Sigmoid colon (tissue), 7 donors: ENCODE results near the gene CLCNKA. TPM values are rescaled to one million over a fixed set of nuclear protein-coding genes. Genes with fewer than 3 reads are reported as not detected.

Experiments used
- DNase-seq: peaks from one replicate; pipeline ENCODE4 v3.0.0-alpha.2; 2019
- H3K27ac ChIP-seq, 4 donors: fragments of 200-600 bp; sonication (generic); one replicate each; pipeline ENCODE4 v1.5.1; 2016 to 2019; ENCODE audit warnings: mild to moderate bottlenecking in 1 of 4
- H3K27me3 ChIP-seq, 3 donors: fragments of 200-600 bp; sonication (generic); one replicate each; pipeline ENCODE4 v1.5.1; 2019; ENCODE audit warnings: mild to moderate bottlenecking in 1 of 3
- H3K36me3 ChIP-seq, 4 donors: fragments of 200-600 bp; sonication (generic); one replicate each; pipeline ENCODE4 v1.5.1; 2016 to 2019
- H3K4me1 ChIP-seq, 4 donors: fragments of 200-600 bp; sonication (generic); one replicate each; pipeline ENCODE4 v1.5.1; 2017 to 2019
- H3K4me3 ChIP-seq, 4 donors: fragments of 200-600 bp; sonication (generic); one replicate each; pipeline ENCODE4 v1.5.1; 2017 to 2019; ENCODE audit warnings: mild to moderate bottlenecking in 2 of 4, moderate library complexity in 1 of 4
- H3K9me3 ChIP-seq, 4 donors: fragments of 200-600 bp in 3 of 4; sonication (generic) in 3 of 4; one replicate each; pipeline versions ENCODE4 v1.5.1 to v1.6.1; 2013 to 2019
- CTCF ChIP-seq, 4 experiments: fragments of 450-650 bp in 3 of 4; fragments of 200-600 bp in 1 of 4; IDR thresholded peaks; one replicate each; pipeline ENCODE4 v1.5.1; 2016 to 2019; ENCODE audit warnings: antibody characterized with exemption in 4 of 4, mild to moderate bottlenecking in 3 of 4, moderate library complexity in 2 of 4
- EP300 ChIP-seq, 4 donors: sonication (generic); formaldehyde crosslinking; IDR thresholded peaks; one replicate each; pipeline ENCODE4 v1.6.1; 2017; ENCODE audit warnings: antibody characterized with exemption in 4 of 4
- POLR2A ChIP-seq, 2 donors: fragments of 450-650 bp; IDR thresholded peaks; one replicate each; pipeline ENCODE4 v1.6.1; 2016; ENCODE audit warnings: antibody characterized with exemption in 2 of 2, mild to moderate bottlenecking in 2 of 2, moderate library complexity in 2 of 2
- POLR2AphosphoS5 ChIP-seq, 4 donors: sonication (generic); formaldehyde crosslinking; IDR thresholded peaks; one replicate each; pipeline ENCODE4 v1.6.1; 2017; ENCODE audit warnings: antibody characterized with exemption in 4 of 4
- WGBS, 2 donors: extraction: QIAGEN DNeasy Blood & Tissue Kit; methylation state at CpG; one replicate each; pipeline ENCODE4 v1.1.7; 2013; 5-methylcytosine and 5-hydroxymethylcytosine counted together
- intact Hi-C: fragments of 100-400 bp; cut with DNase I; formaldehyde crosslinking; loops from one replicate; pipeline ENCODE4 v1.15.1; 2023
- polyA plus RNA-seq, 3 donors: library from polyadenylated mRNA; stranded (reverse); fragments of 200-250 nt; gene quantifications; one replicate each; pipeline ENCODE4 v1.2.3, GENCODE V29; 2013
- total RNA-seq, 4 donors: library from RNA; depleted of rRNA; stranded (reverse); fragments of >200 nt; gene quantifications; one replicate each; pipeline ENCODE4 v1.1.0, GENCODE V29; 2016
- donor health status: healthy with polysubstance abuse.
- donor health status: Bipolar disorder and iron deficiency.
- donor health status: healthy.

CLCNKA gene
- total and polyA plus RNA-seq, 7 donors, result 0.13 to 1.1 TPM; not detected in 5

GRCh38 chr1:15992187-15992553 lies 29.7 kb upstream of the CLCNKA start:
- WGBS, 2 donors, result 90 to 91% methylated on average over 7 of the region's 7 CpGs
- no peaks in the 10 kb centered on the region for H3K27me3 ChIP-seq
- no peak overlapping the region for H3K4me3 ChIP-seq
- H3K9me3 ChIP-seq, result no peaks in the 10 kb centered on the region
- DNase-seq, result no peak
- H3K4me1 ChIP-seq, result no peaks in the 10 kb centered on the region
- intact Hi-C loops, result no loop called here
- H3K27ac ChIP-seq, result no peak overlapping the region
- H3K36me3 ChIP-seq, result no peaks in the 10 kb centered on the region
- no peak for TF ChIP-seq POLR2A (IDR thresholded peaks at IDR 0.05)
- no peak for TF ChIP-seq EP300 (IDR thresholded peaks at IDR 0.05)
- no peak for TF ChIP-seq CTCF (IDR thresholded peaks at IDR 0.05)
- TF ChIP-seq POLR2AphosphoS5 (IDR thresholded peaks at IDR 0.05), result no peak

GRCh38 chr1:15992582-15993500 lies 29.0 kb upstream of the CLCNKA start:
- Histone ChIP-seq H3K27ac (no peak overlapping the region), H3K4me3 (no peak overlapping the region), H3K36me3 (no peaks in the 10 kb centered on the region), H3K27me3 (no peaks in the 10 kb centered on the region), H3K9me3 (no peaks in the 10 kb centered on the region), H3K4me1 (no peaks in the 10 kb centered on the region)
- DNase-seq, result no peak
- TF ChIP-seq POLR2A (IDR thresholded peaks at IDR 0.05) (no peak), CTCF (IDR thresholded peaks at IDR 0.05) (no peak), POLR2AphosphoS5 (IDR thresholded peaks at IDR 0.05) (no peak), EP300 (IDR thresholded peaks at IDR 0.05) (no peak)
- intact Hi-C loops, result no loop called here
- WGBS, 2 donors, result 82 to 86% methylated on average over 17 of the region's 17 CpGs

GRCh38 chr1:15993666-15994065 lies 28.2 kb upstream of the CLCNKA start:
- WGBS, 2 donors, result 89 to 95% methylated on average over 15 of the region's 15 CpGs
- no peak for TF ChIP-seq CTCF (IDR thresholded peaks at IDR 0.05)
- no peak for TF ChIP-seq EP300 (IDR thresholded peaks at IDR 0.05)
- TF ChIP-seq POLR2A (IDR thresholded peaks at IDR 0.05), result no peak
- TF ChIP-seq POLR2AphosphoS5 (IDR thresholded peaks at IDR 0.05), result no peak
- Histone ChIP-seq H3K4me1 (no peaks in the 10 kb centered on the region), H3K9me3 (no peaks in the 10 kb centered on the region), H3K36me3 (no peaks in the 10 kb centered on the region), H3K27ac (no peak overlapping the region), H3K27me3 (no peaks in the 10 kb centered on the region), H3K4me3 (no peak overlapping the region)
- no peak for DNase-seq
- intact Hi-C loops, result loop anchor here (2.0 kb wide), 2 partner anchors 179 to 201 kb away; no protein-coding TSS in a partner anchor

- no peaks in the 10 kb centered on the region for H3K9me3 ChIP-seq
- no peaks in the 10 kb centered on the region for H3K27me3 ChIP-seq
- TF ChIP-seq EP300 (IDR thresholded peaks at IDR 0.05) (no peak), POLR2AphosphoS5 (IDR thresholded peaks at IDR 0.05) (no peak), CTCF (IDR thresholded peaks at IDR 0.05) (no peak), POLR2A (IDR thresholded peaks at IDR 0.05) (no peak)
- no peak overlapping the region for H3K4me3 ChIP-seq
- no peak overlapping the region for H3K27ac ChIP-seq
- no peak for DNase-seq
- WGBS, 2 donors, result 92 to 95% methylated on average over 10 of the region's 10 CpGs
- intact Hi-C loops, result loop anchor here (2.0 kb wide), 2 partner anchors 179 to 201 kb away; no protein-coding TSS in a partner anchor
- no peaks in the 10 kb centered on the region for H3K36me3 ChIP-seq
- no peaks in the 10 kb centered on the region for H3K4me1 ChIP-seq
Measured at GRCh38 chr1:15994081-15994480, 27.8 kb upstream of the CLCNKA start.
